ENCODE measurements around the gene PLET1. TPM values are rescaled to one million over a fixed set of nuclear protein-coding genes. Genes with fewer than 3 reads are reported as not detected.
"Not testable (repeated sequence)": the region's sequence is repeated elsewhere in the genome, so short reads cannot be mapped to it uniquely, and the experiment has no call there.

Gene PLET1
- total and polyA plus RNA-seq, 2 of the 4 experiments (the other 2 are of a cell fraction) = not detected

DNA sequence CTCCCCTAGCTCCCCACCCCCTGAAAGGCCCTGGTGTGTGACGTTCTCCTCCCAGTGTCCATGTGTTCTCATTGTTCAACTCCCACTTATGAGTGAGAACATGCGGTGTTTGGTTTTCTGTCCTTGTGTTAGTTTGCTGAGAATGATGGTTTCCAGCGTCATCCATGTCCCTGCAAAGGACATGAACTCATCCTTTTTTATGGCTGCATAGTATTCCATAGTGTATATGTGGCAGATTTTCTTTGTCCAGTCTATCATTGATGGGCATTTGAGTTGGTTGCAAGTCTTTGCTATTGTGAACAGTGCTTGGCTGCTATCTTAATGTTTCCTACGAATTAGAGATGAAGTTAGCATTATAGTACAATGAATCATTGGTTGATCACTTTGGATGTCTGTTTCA, 61.6 kb downstream of the PLET1 start:
- H2BK120ac ChIP-seq (ENCODE audit: low read depth, low read length); H4K20me1 ChIP-seq (ENCODE audit: insufficient read depth, low read length); H3K27ac ChIP-seq (ENCODE audit: insufficient read depth, low read length); H2AFZ ChIP-seq (replicated peaks; ENCODE audit: low read length, poor library complexity); DNase-seq; H3K4me3 ChIP-seq (ENCODE audit: insufficient read depth, low read depth, low read length); H4K5ac ChIP-seq (ENCODE audit: low read depth, low read length); H3K4me1 ChIP-seq (ENCODE audit: control insufficient read depth, insufficient read depth, low read length); H2AK9ac ChIP-seq (replicated peaks; ENCODE audit: low read depth, low read length, poor library complexity); H3K9ac ChIP-seq (ENCODE audit: low read depth, low read length); H2BK20ac ChIP-seq (ENCODE audit: low read depth, low read length); H3K27me3 ChIP-seq (ENCODE audit: control insufficient read depth, insufficient read depth, low read length); dilution Hi-C loops (cut with HindIII; ENCODE audit: low sequenced_read_pairs, unreplicated experiment); H2BK5ac ChIP-seq (ENCODE audit: low read depth, low read length, poor library complexity, severe bottlenecking); ATAC-seq (ENCODE audit: low read depth); H2BK15ac ChIP-seq (ENCODE audit: low read depth, low read length); H3K18ac ChIP-seq (ENCODE audit: low read depth, low read length); H3K14ac ChIP-seq (replicated peaks; ENCODE audit: low read depth, low read length); H4K91ac ChIP-seq (ENCODE audit: insufficient read depth, low read depth, low read length); H3K4me2 ChIP-seq (ENCODE audit: low read depth, low read length); H3K79me1 ChIP-seq (ENCODE audit: low read depth in 1 of 2, low read length in 2 of 2); BruUV-seq (replicated peaks); intact Hi-C loops (cut with micrococcal nuclease); POLR2A ChIA-PET (ENCODE audit: unreplicated experiment); H3K9me3 ChIP-seq (ENCODE audit: control insufficient read depth, insufficient read depth, low read length); H3K56ac ChIP-seq (ENCODE audit: extremely low read depth, insufficient read depth, low read length); H3K36me3 ChIP-seq (ENCODE audit: control insufficient read depth, insufficient read depth, low read length); H3K23ac ChIP-seq (ENCODE audit: low read depth, low read length); H3K9me1 ChIP-seq (ENCODE audit: insufficient read depth, low read length); H4K8ac ChIP-seq (ENCODE audit: low read depth in 2 of 2, low read length in 2 of 2); in situ Hi-C loops (cut with MboI; ENCODE audit: low sequenced_read_pairs); H3K4ac ChIP-seq (ENCODE audit: low read depth, low read length); H2AK5ac ChIP-seq (ENCODE audit: low read depth, low read length): not testable (repeated sequence)
- CTCF ChIA-PET = interaction anchor here (0.5 to 1.0 kb wide), 2 partner anchors 24 to 233 kb away, joined by 3 to 4 read pairs; partner anchors contain the start of gene BCO2
- no CpG with 5 or more reads among the region's 4 CpGs for whole genome bisulfite sequencing, 2 experiments (ENCODE audit: extremely low coverage in 2 of 2, insufficient read length in 1 of 2)

Small RNA genes within 50 kb of the gene (microRNA-seq; reads per million reads assigned to microRNA genes)
- gene MRPS36P4 (ENCODE audit: insufficient read depth, insufficient read length) = not detected

Small RNA genes within 50 kb of the gene (small RNA-seq; reads per million reads assigned to genes)
- 0 reads per million in 5 experiments for gene MRPS36P4

Other genes with a start within 250 kb of the PLET1 start
- gene DLAT, start 235.5 kb downstream of the PLET1 start, total RNA-seq (2012; rRNA removed) = 27.2 and 33.1 TPM in 2 replicates
- 15.3 and 15.5 TPM in 2 replicates for gene DLAT, start 235.5 kb downstream of the PLET1 start, polyA plus RNA-seq (2012; rRNA removed)
- 1.1 and 2.2 TPM in 2 replicates for gene PIH1D2, start 186.8 kb downstream of the PLET1 start, total RNA-seq (2012; rRNA removed)
- 0.89 and 1.1 TPM in 2 replicates for gene PIH1D2, start 186.8 kb downstream of the PLET1 start, polyA plus RNA-seq (2012; rRNA removed)
- 17.2 and 24.4 TPM in 2 replicates for gene NKAPD1, start 186.6 kb downstream of the PLET1 start, total RNA-seq (2012; rRNA removed)
- gene NKAPD1, start 186.6 kb downstream of the PLET1 start, polyA plus RNA-seq (2012; rRNA removed) = 7.1 and 8.4 TPM in 2 replicates
- 35.5 and 48.9 TPM in 2 replicates for gene TIMM8B, start 174.1 kb downstream of the PLET1 start, total RNA-seq (2012; rRNA removed)
- 103 and 119 TPM in 2 replicates for gene TIMM8B, start 174.1 kb downstream of the PLET1 start, polyA plus RNA-seq (2012; rRNA removed)
- 83.2 and 130 TPM in 2 replicates for gene SDHD, start 174.0 kb downstream of the PLET1 start, total RNA-seq (2012; rRNA removed)
- 165 and 166 TPM in 2 replicates for gene SDHD, start 174.0 kb downstream of the PLET1 start, polyA plus RNA-seq (2012; rRNA removed)
- gene IL18, start 96.8 kb downstream of the PLET1 start, total RNA-seq (2012; rRNA removed) = 0.54 and 0.83 TPM in 2 replicates
- gene IL18, start 96.8 kb downstream of the PLET1 start, polyA plus RNA-seq (2012; rRNA removed) = 0.89 and 0.96 TPM in 2 replicates
- not detected in 2 replicates for gene TEX12, start 93.5 kb downstream of the PLET1 start, total RNA-seq (2012; rRNA removed)
- gene TEX12, start 93.5 kb downstream of the PLET1 start, polyA plus RNA-seq (2012; rRNA removed) = 0.12 TPM in 1 of 2 replicates, not detected in the other
- gene BCO2, start 85.3 kb downstream of the PLET1 start, total RNA-seq (2012; rRNA removed) = 0.18 and 0.83 TPM in 2 replicates
- gene BCO2, start 85.3 kb downstream of the PLET1 start, polyA plus RNA-seq (2012; rRNA removed) = 0.20 and 0.68 TPM in 2 replicates
- gene PTS, start 34.4 kb downstream of the PLET1 start, total RNA-seq (2012; rRNA removed) = 21.0 and 63.6 TPM in 2 replicates
- gene PTS, start 34.4 kb downstream of the PLET1 start, polyA plus RNA-seq (2012; rRNA removed) = 50.7 and 51.8 TPM in 2 replicates